Measurements from ENCODE around the gene APOD. TPM values are rescaled to one million over a fixed set of nuclear protein-coding genes. Genes with fewer than 3 reads are reported as not detected.

APOD gene
- total and polyA plus RNA-seq, 2 of the 4 experiments (the other 2 are of a cell fraction) = 0.36 TPM; not detected in 1

DNA sequence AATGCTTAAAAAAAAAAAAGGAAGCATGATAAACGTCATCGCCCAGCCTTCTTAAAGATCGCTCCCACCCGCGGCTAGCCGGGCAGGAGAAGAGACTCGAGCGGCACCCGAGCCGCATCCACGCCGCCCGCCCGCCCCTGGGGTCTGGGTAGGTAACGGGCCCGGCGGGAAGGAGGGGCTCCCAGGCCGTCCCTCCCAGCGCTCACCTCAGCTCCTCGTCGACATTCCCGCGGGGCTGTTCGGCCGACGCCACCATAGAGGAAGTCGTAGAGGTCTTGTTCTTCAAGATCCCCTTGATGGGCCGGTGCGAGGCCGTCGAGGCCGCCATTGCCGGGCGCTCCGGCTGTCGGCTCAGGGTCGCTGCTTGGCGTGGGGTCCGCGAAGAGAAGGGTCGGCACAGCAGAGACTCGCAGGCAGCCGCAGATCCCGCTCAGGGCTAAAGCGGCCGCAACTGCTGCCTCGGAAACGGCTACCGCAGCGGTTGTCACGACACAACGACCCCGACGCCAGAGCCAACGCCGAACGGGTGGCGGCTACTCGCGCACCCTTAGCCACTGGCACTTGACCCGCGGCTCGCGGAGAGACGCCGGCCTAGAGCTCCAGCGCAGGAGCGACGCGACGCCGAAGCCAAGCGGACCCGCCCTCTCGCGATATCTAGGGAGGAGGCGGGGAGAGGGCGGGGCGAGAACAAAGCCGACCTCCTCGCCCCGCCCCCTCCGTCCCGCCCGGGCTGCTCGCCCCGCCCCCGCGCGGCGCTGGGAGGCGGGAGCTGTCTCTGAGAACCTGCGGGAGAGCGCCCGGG is 40.8 kb downstream of the APOD start, which contains the start of gene PPP1R2 (continued):
- TF ChIP-seq MXI1 (IDR thresholded peaks at IDR 0.05; ENCODE audit: borderline replicate concordance, low read depth, low read length) = 0 out of 2 replicates have a peak, but pooled peaks have one; percentile 22

DNA sequence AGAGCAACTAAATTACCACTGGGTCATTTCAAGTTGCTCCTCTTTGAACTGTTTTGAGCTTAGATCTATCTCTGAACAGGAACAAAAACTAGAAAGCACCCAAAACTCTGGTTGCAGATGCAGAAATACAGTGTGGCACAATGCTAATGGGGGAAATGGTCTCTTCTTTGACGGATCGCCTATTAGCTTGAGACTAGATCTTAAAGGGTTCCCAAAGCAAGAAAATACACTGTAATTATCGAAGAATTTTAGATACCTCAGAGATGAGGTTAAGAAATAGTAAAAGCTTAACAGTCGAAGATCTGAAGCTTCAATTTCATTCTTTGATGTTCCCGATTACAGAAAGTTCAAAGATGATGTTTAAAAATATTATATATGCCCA is 41.4 kb downstream of the APOD start:
- Histone ChIP-seq H4K8ac (ENCODE audit: low read depth in 2 of 2, low read length in 2 of 2) (no peak overlapping the region), H3K4me2 (ENCODE audit: low read depth, low read length) (peak overlapping the region; percentile 93), H2BK5ac (ENCODE audit: low read depth, low read length, poor library complexity, severe bottlenecking) (no peak overlapping the region), H3K4ac (ENCODE audit: low read depth, low read length) (0 out of 2 replicates have a peak overlapping the region, but pooled peaks have one; percentile 13), H2AK5ac (ENCODE audit: low read depth, low read length) (no peak overlapping the region), H3K79me1 (ENCODE audit: low read depth in 1 of 2, low read length in 2 of 2) (peaks cover 19 to 40% of the 10 kb centered on the region in 2 experiments), H2BK15ac (ENCODE audit: low read depth, low read length) (no peak overlapping the region), H3K27me3 (ENCODE audit: control insufficient read depth, insufficient read depth, low read length) (peaks cover 4% of the 10 kb centered on the region; the same call in 1 of the 2 replicates), H2AK9ac (replicated peaks; ENCODE audit: low read depth, low read length, poor library complexity) (no peak overlapping the region), H4K20me1 (ENCODE audit: insufficient read depth, low read length) (peaks cover 31% of the 10 kb centered on the region), H4K5ac (ENCODE audit: low read depth, low read length) (no peak overlapping the region), H2AFZ (replicated peaks; ENCODE audit: low read length, poor library complexity) (no peak overlapping the region), H3K56ac (ENCODE audit: extremely low read depth, insufficient read depth, low read length) (peak overlapping the region; percentile 5; the same call in 1 of the 2 replicates), H3K9me1 (ENCODE audit: insufficient read depth, low read length) (peaks cover 10% of the 10 kb centered on the region), H3K14ac (replicated peaks; ENCODE audit: low read depth, low read length) (peak overlapping the region; percentile 11), H3K4me3 (ENCODE audit: insufficient read depth, low read depth, low read length) (peak overlapping the region; percentile 83), H2BK120ac (ENCODE audit: low read depth, low read length) (no peak overlapping the region), H3K4me1 (ENCODE audit: control insufficient read depth, insufficient read depth, low read length) (peaks cover 4% of the 10 kb centered on the region), H3K9me3 (ENCODE audit: control insufficient read depth, insufficient read depth, low read length) (no peaks in the 10 kb centered on the region), H4K91ac (ENCODE audit: insufficient read depth, low read depth, low read length) (no peak overlapping the region), H3K27ac (ENCODE audit: insufficient read depth, low read length) (peak overlapping the region; percentile 70; the same call in 1 of the 2 replicates), H3K9ac (ENCODE audit: low read depth, low read length) (peak overlapping the region; percentile 82), H3K18ac (ENCODE audit: low read depth, low read length) (no peak overlapping the region), H3K23ac (ENCODE audit: low read depth, low read length) (peak overlapping the region; percentile 68; the same call in 1 of the 2 replicates), H2BK20ac (ENCODE audit: low read depth, low read length) (no peak overlapping the region), H3K36me3 (ENCODE audit: control insufficient read depth, insufficient read depth, low read length) (0 out of 2 replicates have a peak, but pooled peaks cover 1% of the 10 kb centered on the region)
- no peak for ATAC-seq (ENCODE audit: low read depth)
- intact Hi-C loops (cut with micrococcal nuclease) = no loop called here
- in situ Hi-C loops (cut with MboI; ENCODE audit: low sequenced_read_pairs) = no loop called here
- WGBS, 2 experiments (ENCODE audit: extremely low coverage in 2 of 2, insufficient read length in 1 of 2) = no CpG with 5 or more reads among the region's 5 CpGs
- DNase-seq = no peak
- dilution Hi-C loops (cut with HindIII; ENCODE audit: low sequenced_read_pairs, unreplicated experiment) = no loop called here
- POLR2A ChIA-PET (ENCODE audit: unreplicated experiment) = interaction anchor here (0.6 to 0.7 kb wide), 2 partner anchors 175 to 859 kb away, joined by 14 to 19 read pairs; no protein-coding TSS in a partner anchor
- CTCF ChIA-PET = interaction anchor here (1.2 kb wide), 1 partner anchor 271 kb away, joined by 6 read pairs; the partner anchor contains the start of gene XXYLT1
- BruUV-seq (replicated peaks) = TSS peak; percentile 28
- no peak for TF ChIP-seq SMC3 (IDR thresholded peaks at IDR 0.05; ENCODE audit: low read depth, low read length)
- TF ChIP-seq MAFK (IDR thresholded peaks at IDR 0.05; ENCODE audit: low read depth, low read length) = no peak
- TF ChIP-seq, protein P1, sequence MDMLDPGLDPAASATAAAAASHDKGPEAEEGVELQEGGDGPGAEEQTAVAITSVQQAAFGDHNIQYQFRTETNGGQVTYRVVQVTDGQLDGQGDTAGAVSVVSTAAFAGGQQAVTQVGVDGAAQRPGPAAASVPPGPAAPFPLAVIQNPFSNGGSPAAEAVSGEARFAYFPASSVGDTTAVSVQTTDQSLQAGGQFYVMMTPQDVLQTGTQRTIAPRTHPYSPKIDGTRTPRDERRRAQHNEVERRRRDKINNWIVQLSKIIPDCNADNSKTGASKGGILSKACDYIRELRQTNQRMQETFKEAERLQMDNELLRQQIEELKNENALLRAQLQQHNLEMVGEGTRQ (IDR thresholded peaks at IDR 0.05; ENCODE audit: low read depth, low read length) = no peak
- no peak for TF ChIP-seq RFX5 (IDR thresholded peaks at IDR 0.05; ENCODE audit: low read depth, low read length)
- TF ChIP-seq CEBPB (IDR thresholded peaks at IDR 0.05; ENCODE audit: low read depth, low read length) = no peak
- TF ChIP-seq ELK1 (IDR thresholded peaks at IDR 0.05; ENCODE audit: borderline replicate concordance, low read depth, low read length) = no peak
- TF ChIP-seq MXI1 (IDR thresholded peaks at IDR 0.05; ENCODE audit: borderline replicate concordance, low read depth, low read length) = no peak
- TF ChIP-seq, protein P2, sequence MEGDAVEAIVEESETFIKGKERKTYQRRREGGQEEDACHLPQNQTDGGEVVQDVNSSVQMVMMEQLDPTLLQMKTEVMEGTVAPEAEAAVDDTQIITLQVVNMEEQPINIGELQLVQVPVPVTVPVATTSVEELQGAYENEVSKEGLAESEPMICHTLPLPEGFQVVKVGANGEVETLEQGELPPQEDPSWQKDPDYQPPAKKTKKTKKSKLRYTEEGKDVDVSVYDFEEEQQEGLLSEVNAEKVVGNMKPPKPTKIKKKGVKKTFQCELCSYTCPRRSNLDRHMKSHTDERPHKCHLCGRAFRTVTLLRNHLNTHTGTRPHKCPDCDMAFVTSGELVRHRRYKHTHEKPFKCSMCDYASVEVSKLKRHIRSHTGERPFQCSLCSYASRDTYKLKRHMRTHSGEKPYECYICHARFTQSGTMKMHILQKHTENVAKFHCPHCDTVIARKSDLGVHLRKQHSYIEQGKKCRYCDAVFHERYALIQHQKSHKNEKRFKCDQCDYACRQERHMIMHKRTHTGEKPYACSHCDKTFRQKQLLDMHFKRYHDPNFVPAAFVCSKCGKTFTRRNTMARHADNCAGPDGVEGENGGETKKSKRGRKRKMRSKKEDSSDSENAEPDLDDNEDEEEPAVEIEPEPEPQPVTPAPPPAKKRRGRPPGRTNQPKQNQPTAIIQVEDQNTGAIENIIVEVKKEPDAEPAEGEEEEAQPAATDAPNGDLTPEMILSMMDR (conservative IDR thresholded peaks at IDR 0.05; ENCODE audit: low read depth, low read length) = no peak
- TF ChIP-seq MAZ (IDR thresholded peaks at IDR 0.05; ENCODE audit: borderline replicate concordance, low read depth, low read length) = no peak
- TF ChIP-seq POLR2A (IDR thresholded peaks at IDR 0.05; ENCODE audit: low read depth, low read length) = no peak
- TF ChIP-seq CHD1 (IDR thresholded peaks at IDR 0.05; ENCODE audit: low read depth, low read length) = no peak

All from IMR-90 (cell line).